PC-9 (cell line): ENCODE results near the gene KRT36. TPM values are rescaled to one million over a fixed set of nuclear protein-coding genes. Genes with fewer than 3 reads are reported as not detected.

Source experiments
- BruUV-seq: library from RNA; stranded (reverse); fragments of 400-500 nt; replicated peaks from 2 replicates; lab custom pipeline; 2021; lab: Mats Ljungman, UMichigan
- CTCF ChIA-PET: fragments of 300-600 bp; sonication (Branson Sonifier 250); formaldehyde crosslinking; loops from one replicate; lab custom pipeline; 2022; ENCODE audit warnings: antibody characterized with exemption; lab: Charles Lee
- POLR2A ChIA-PET: fragments of 300-600 bp; sonication (Branson Sonifier 250); formaldehyde crosslinking; loops from one replicate; lab custom pipeline; 2022; ENCODE audit warnings: antibody characterized with exemption; ENCODE audit not compliant: unreplicated experiment; lab: Charles Lee
- DNase-seq, 2 experiments: peaks; one replicate each; pipeline versions ENCODE4 v3.0.0 to v3.0.0-alpha.2; 2015 to 2022; ENCODE audit warnings: mixed read lengths in 1 of 2
- H2AFZ ChIP-seq: fragments of 200-600 bp; sonication (generic); 2 replicates; pipeline ENCODE4 v1.8.1; 2017; ENCODE audit warnings: antibody characterized with exemption
- H3F3A ChIP-seq: fragments of 200-600 bp; sonication (generic); 2 replicates; pipeline ENCODE4 v1.8.1; 2017; ENCODE audit warnings: antibody characterized with exemption, mild to moderate bottlenecking, low read depth; ENCODE audit not compliant: insufficient read depth
- H3K27ac ChIP-seq: fragments of 200-600 bp; sonication (generic); 2 replicates; pipeline ENCODE4 v1.6.1; 2016; ENCODE audit warnings: mixed run types
- H3K27me3 ChIP-seq: fragments of 200-600 bp; sonication (generic); 2 replicates; pipeline ENCODE4 v1.6.1; 2016; ENCODE audit warnings: low read depth, mixed run types; ENCODE audit not compliant: insufficient read depth
- H3K36me3 ChIP-seq: fragments of 200-600 bp; sonication (generic); 2 replicates; pipeline ENCODE4 v1.6.1; 2016; ENCODE audit warnings: low read depth, mixed run types
- H3K4me1 ChIP-seq: fragments of 200-600 bp; sonication (generic); replicated peaks from 2 replicates; pipeline ENCODE4 v1.6.1; 2016; ENCODE audit warnings: mixed run types; ENCODE audit not compliant: insufficient read depth
- H3K4me2 ChIP-seq: fragments of 200-600 bp; sonication (generic); 2 replicates; pipeline ENCODE4 v1.6.1; 2017; ENCODE audit warnings: mixed run types
- H3K4me3 ChIP-seq: fragments of 200-600 bp; sonication (generic); 2 replicates; pipeline ENCODE4 v1.6.1; 2016; ENCODE audit warnings: mixed run types
- H3K79me2 ChIP-seq: fragments of 200-600 bp; sonication (generic); 2 replicates; pipeline ENCODE4 v1.6.1; 2017; ENCODE audit warnings: low read depth, mixed run types
- H3K9me2 ChIP-seq: fragments of 200-600 bp; sonication (generic); 2 replicates; pipeline ENCODE4 v1.8.1; 2017; ENCODE audit warnings: mild to moderate bottlenecking; ENCODE audit not compliant: insufficient read depth
- H3K9me3 ChIP-seq: fragments of 200-600 bp; sonication (generic); 2 replicates; pipeline ENCODE4 v1.8.1; 2016; ENCODE audit warnings: low read depth; ENCODE audit not compliant: insufficient read depth
- H4K20me1 ChIP-seq: fragments of 200-600 bp; sonication (generic); 2 replicates; pipeline ENCODE4 v1.8.1; 2017; ENCODE audit not compliant: insufficient read depth
- CTCF ChIP-seq: fragments of 200-600 bp; sonication (generic); conservative IDR thresholded peaks from 2 replicates; pipeline ENCODE4 v1.6.1; 2017; ENCODE audit warnings: mixed run types, antibody characterized with exemption, mild to moderate bottlenecking, moderate library complexity
- EZH2 ChIP-seq: fragments of 200-600 bp; sonication (generic); IDR thresholded peaks from 2 replicates; pipeline ENCODE4 v1.8.0; 2017; ENCODE audit warnings: antibody characterized with exemption, low read depth
- intact Hi-C: fragments of 100-400 bp; cut with micrococcal nuclease; formaldehyde crosslinking; loops from one replicate; pipeline ENCODE4 v1.10.0; 2022; ENCODE audit not compliant: unreplicated experiment
- total RNA-seq: library from RNA; stranded (reverse); gene quantifications from 2 replicates; pipeline ENCODE4 v1.2.3, GENCODE V29; 2021

The KRT36 gene
- total RNA-seq, 1 experiment from 2014 or later: not detected

- H3K9me2 ChIP-seq: no peaks in the 10 kb centered on the region
- H3F3A ChIP-seq: no peaks in the 10 kb centered on the region
- H3K36me3 ChIP-seq: no peaks in the 10 kb centered on the region
- no peak within 1 kb of the TSS for H3K4me3 ChIP-seq
- intact Hi-C loops: no loop called here
- ChIA-PET POLR2A (no interaction called here), CTCF (no interaction called here)
- H3K4me2 ChIP-seq: no peak within 1 kb of the TSS
- no TSS peak for BruUV-seq
- H4K20me1 ChIP-seq: no peaks in the 10 kb centered on the region
- no peaks in the 10 kb centered on the region for H3K79me2 ChIP-seq
- H3K27me3 ChIP-seq: no peaks in the 10 kb centered on the region
- no peaks in the 10 kb centered on the region for H3K4me1 ChIP-seq
- no peak within 1 kb of the TSS for H2AFZ ChIP-seq
- TF ChIP-seq CTCF (no peak), EZH2 (no peak)
- H3K27ac ChIP-seq: no peak within 1 kb of the TSS
- no peak for DNase-seq
- H3K9me3 ChIP-seq: no peaks in the 10 kb centered on the region
These were observed 8.7 kb downstream of the KRT36 start, which contains the start of gene KRT35 for GRCh38 chr17:41481036-41481435. Gene KRT35, minus strand, starts transcription at chr17:41481151. Its CDS starts 54 bp downstream, at chr17:41481097.

- POLR2A ChIA-PET: no interaction called here
- intact Hi-C loops: no loop called here
These were observed 9.1 kb downstream of the KRT36 start for GRCh38 chr17:41480581-41480980.

GRCh38 chr17:41480136-41480535 lies 9.6 kb downstream of the KRT36 start:
- no peak overlapping the region for H3K4me3 ChIP-seq
- no peak overlapping the region for H3K4me2 ChIP-seq
- CTCF ChIA-PET: no interaction called here
- no peaks in the 10 kb centered on the region for H3F3A ChIP-seq
- no peak overlapping the region for H3K27ac ChIP-seq
- no peaks in the 10 kb centered on the region for H3K36me3 ChIP-seq
- H2AFZ ChIP-seq: no peak overlapping the region
- no peaks in the 10 kb centered on the region for H3K9me3 ChIP-seq
- no peaks in the 10 kb centered on the region for H3K79me2 ChIP-seq
- H3K9me2 ChIP-seq: no peaks in the 10 kb centered on the region
- intact Hi-C loops: no loop called here
- H3K27me3 ChIP-seq: no peaks in the 10 kb centered on the region
- no peak for TF ChIP-seq CTCF
- no peak for TF ChIP-seq EZH2
- H4K20me1 ChIP-seq: no peaks in the 10 kb centered on the region
- POLR2A ChIA-PET: no interaction called here
- no peaks in the 10 kb centered on the region for H3K4me1 ChIP-seq
- DNase-seq: no peak
- no TSS peak for BruUV-seq

More at GRCh38 chr17:41480581-41480980, 9.1 kb downstream of the KRT36 start:
- Histone ChIP-seq H3K4me3 (no peak overlapping the region), H2AFZ (no peak overlapping the region), H3K4me2 (no peak overlapping the region), H3K27me3 (no peaks in the 10 kb centered on the region), H3K27ac (no peak overlapping the region), H3K36me3 (no peaks in the 10 kb centered on the region), H3K9me3 (no peaks in the 10 kb centered on the region), H3K4me1 (no peaks in the 10 kb centered on the region), H4K20me1 (no peaks in the 10 kb centered on the region), H3F3A (no peaks in the 10 kb centered on the region), H3K9me2 (no peaks in the 10 kb centered on the region), H3K79me2 (no peaks in the 10 kb centered on the region)
- CTCF ChIA-PET: no interaction called here
- TF ChIP-seq CTCF (no peak), EZH2 (no peak)
- DNase-seq: no peak
- BruUV-seq: no TSS peak
